Lower lobe of right lung (tissue), 2 donors: ENCODE data around the gene CDS2. TPM values are rescaled to one million over a fixed set of nuclear protein-coding genes. Genes with fewer than 3 reads are reported as not detected.

Source experiments
- ATAC-seq, 2 donors: fragments of 200-7000 bp; cut with Tn5 transposase; one replicate each; pipeline ENCODE4 v1.9.1; 2020 to 2022; ENCODE audit warnings: mild to moderate bottlenecking in 2 of 2, moderate library complexity in 2 of 2
- DNase-seq: peaks from one replicate; pipeline ENCODE4 v3.0.0-alpha.2; 2020
- H3K27ac ChIP-seq: fragments of 200-600 bp; one replicate; pipeline ENCODE4 v1.8.0; 2022
- H3K27me3 ChIP-seq: fragments of 200-600 bp; one replicate; pipeline ENCODE4 v1.8.0; 2022; ENCODE audit warnings: low read depth
- H3K36me3 ChIP-seq: fragments of 200-600 bp; one replicate; pipeline ENCODE4 v1.8.0; 2022; ENCODE audit warnings: mild to moderate bottlenecking
- H3K4me1 ChIP-seq: fragments of 200-600 bp; one replicate; pipeline ENCODE4 v1.8.0; 2022
- H3K4me3 ChIP-seq: fragments of 200-600 bp; one replicate; pipeline ENCODE4 v1.8.0; 2022; ENCODE audit warnings: mild to moderate bottlenecking
- H3K9me3 ChIP-seq: fragments of 200-600 bp; one replicate; pipeline ENCODE4 v1.8.0; 2022
- CTCF ChIP-seq: fragments of 200-600 bp; IDR thresholded peaks from one replicate; pipeline ENCODE4 v1.8.0; 2022; ENCODE audit warnings: antibody characterized with exemption, mild to moderate bottlenecking
- intact Hi-C: fragments of 100-400 bp; cut with DNase I; formaldehyde crosslinking; loops from one replicate; pipeline ENCODE4 v1.11.0; 2022
- total RNA-seq: library from RNA; stranded (reverse); fragmentation: NEBNext Ultra II Directional; extraction: Animal tissue kit (Norgen Biotek cat#: 25700); gene quantifications from one replicate; pipeline ENCODE4 v1.2.1, GENCODE V29; 2021
- donor health status: DM: no; HTN: yes; CAD: no; lungs with severe emphysema.

Gene CDS2
- total RNA-seq, 1 donor from 2014 or later: 63.3 TPM

GRCh38 chr20:5159928-5160327 is 33.1 kb downstream of the CDS2 start:
- Histone ChIP-seq H3K4me3 (no peak overlapping the region), H3K27ac (no peak overlapping the region), H3K27me3 (no peaks in the 10 kb centered on the region), H3K4me1 (peaks cover 25% of the 10 kb centered on the region), H3K9me3 (no peaks in the 10 kb centered on the region), H3K36me3 (no peaks in the 10 kb centered on the region)
- no peak for TF ChIP-seq CTCF
- ATAC-seq: no peak
- DNase-seq: no peak
- intact Hi-C loops: no loop called here

GRCh38 chr20:5160882-5161281 is 34.1 kb downstream of the CDS2 start:
- ATAC-seq (no peak), DNase-seq (no peak)
- H3K27me3 ChIP-seq: no peaks in the 10 kb centered on the region
- intact Hi-C loops: no loop called here
- no peak overlapping the region for H3K27ac ChIP-seq
- H3K36me3 ChIP-seq: no peaks in the 10 kb centered on the region
- H3K4me1 ChIP-seq: peaks cover 31% of the 10 kb centered on the region
- H3K4me3 ChIP-seq: no peak overlapping the region
- H3K9me3 ChIP-seq: no peaks in the 10 kb centered on the region
- no peak for TF ChIP-seq CTCF

- intact Hi-C loops: no loop called here
These were observed 34.8 kb downstream of the CDS2 start for GRCh38 chr20:5161536-5162164.

GRCh38 chr20:5164645-5165625 is 38.1 kb downstream of the CDS2 start:
- no peak overlapping the region for H3K27ac ChIP-seq
- H3K4me3 ChIP-seq: no peak overlapping the region
- peaks cover under 1% of the 10 kb centered on the region for H3K36me3 ChIP-seq
- H3K27me3 ChIP-seq: no peaks in the 10 kb centered on the region
- intact Hi-C loops: no loop called here
- peaks cover 53% of the 10 kb centered on the region for H3K4me1 ChIP-seq
- TF ChIP-seq CTCF: no peak
- no peaks in the 10 kb centered on the region for H3K9me3 ChIP-seq
- no peak for ATAC-seq
- DNase-seq: no peak

More at GRCh38 chr20:5161536-5162164, 34.8 kb downstream of the CDS2 start:
- TF ChIP-seq CTCF: no peak
- no peak overlapping the region for H3K4me3 ChIP-seq
- peaks cover 31% of the 10 kb centered on the region for H3K4me1 ChIP-seq
- no peaks in the 10 kb centered on the region for H3K9me3 ChIP-seq
- H3K36me3 ChIP-seq: no peaks in the 10 kb centered on the region
- no peak for DNase-seq
- peak; percentile 48 to 81 for ATAC-seq
- H3K27me3 ChIP-seq: no peaks in the 10 kb centered on the region
- H3K27ac ChIP-seq: no peak overlapping the region

GRCh38 chr20:5168651-5169396 is 42.0 kb downstream of the CDS2 start:
- intact Hi-C loops: no loop called here
- Histone ChIP-seq H3K36me3 (peaks cover 10% of the 10 kb centered on the region), H3K27me3 (no peaks in the 10 kb centered on the region), H3K27ac (peak overlapping the region; percentile 48), H3K4me3 (no peak overlapping the region), H3K9me3 (no peaks in the 10 kb centered on the region), H3K4me1 (peaks cover 63% of the 10 kb centered on the region)
- TF ChIP-seq CTCF: no peak
- ATAC-seq (peak; percentile 60 to 65), DNase-seq (no peak)
